GM23248 (cell line): ENCODE measurements around the gene KCNQ5.

Source experiments
- EZH2 ChIP-seq: fragments of 200-600 bp; sonication (generic); IDR thresholded peaks from 2 replicates; pipeline ENCODE4 v1.6.1; 2018; ENCODE audit warnings: antibody characterized with exemption, mild to moderate bottlenecking; ENCODE audit not compliant: insufficient read depth, poor library complexity, severe bottlenecking
- EZH2phosphoT487 ChIP-seq: fragments of 200-600 bp; sonication (generic); IDR thresholded peaks from 2 replicates; pipeline ENCODE4 v1.6.1; 2018; ENCODE audit warnings: antibody characterized with exemption, moderate library complexity, mild to moderate bottlenecking, low read depth; ENCODE audit not compliant: insufficient read depth

DNA sequence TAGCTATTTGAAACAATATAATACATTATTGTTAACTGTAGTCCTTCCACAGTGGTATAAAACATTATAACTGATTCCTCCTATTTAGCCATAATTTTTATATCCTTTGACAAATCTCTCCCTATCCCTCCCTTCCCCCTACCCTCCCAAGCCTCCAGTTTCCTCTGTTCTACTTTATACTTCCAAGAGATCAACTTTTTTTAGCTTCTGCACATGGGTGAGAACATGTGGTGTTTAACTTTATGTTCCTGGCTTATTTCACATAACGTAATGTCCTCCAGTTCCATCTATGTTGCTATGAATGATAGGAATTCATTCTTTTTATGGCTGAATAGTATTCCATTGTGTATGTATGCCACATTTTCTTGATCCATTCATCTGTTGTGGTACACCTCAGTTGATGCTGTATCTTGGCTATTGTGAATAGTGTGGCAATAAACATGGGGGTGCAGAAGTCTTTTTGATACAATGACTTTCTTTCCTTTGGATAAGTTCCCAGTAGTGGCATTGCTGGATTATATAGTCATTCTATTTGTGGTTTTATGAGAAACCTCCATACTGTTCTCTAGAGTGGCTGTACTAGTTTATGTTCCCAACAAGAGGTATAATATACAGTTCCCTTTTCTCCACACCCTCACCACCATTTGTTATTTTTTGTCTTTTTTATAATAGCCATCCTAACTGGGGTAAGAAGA lies 205.0 kb downstream of the KCNQ5 start:
- TF ChIP-seq EZH2 (no peak), EZH2phosphoT487 (no peak)
